Fibroblast of villous mesenchyme (primary cell): ENCODE measurements around the gene PIGS. TPM values are rescaled to one million over a fixed set of nuclear protein-coding genes. Genes with fewer than 3 reads are reported as not detected.

Experiments used
- DNase-seq: peaks from one replicate; pipeline ENCODE4 v3.0.0-alpha.2; 2010; ENCODE audit warnings: low read depth
- H3K4me3 ChIP-seq: 2 replicates; pipeline ENCODE4 v1.5.1; 2011; ENCODE audit warnings: low read depth, mild to moderate bottlenecking, low read length
- total RNA-seq: library from RNA; depleted of rRNA; stranded (reverse); fragments of >200 nt; gene quantifications from 2 replicates; pipeline ENCODE4 v1.2.3, GENCODE V29; 2012
- TF ChIP-seq, protein P1 (sequence below): IDR thresholded peaks from 2 replicates; pipeline ENCODE4 v1.5.1; 2012; ENCODE audit warnings: low read depth, mild to moderate bottlenecking, low read length; ENCODE audit not compliant: insufficient read depth

The PIGS gene
- total RNA-seq, 1 donor, result 52.7 TPM

DNA sequence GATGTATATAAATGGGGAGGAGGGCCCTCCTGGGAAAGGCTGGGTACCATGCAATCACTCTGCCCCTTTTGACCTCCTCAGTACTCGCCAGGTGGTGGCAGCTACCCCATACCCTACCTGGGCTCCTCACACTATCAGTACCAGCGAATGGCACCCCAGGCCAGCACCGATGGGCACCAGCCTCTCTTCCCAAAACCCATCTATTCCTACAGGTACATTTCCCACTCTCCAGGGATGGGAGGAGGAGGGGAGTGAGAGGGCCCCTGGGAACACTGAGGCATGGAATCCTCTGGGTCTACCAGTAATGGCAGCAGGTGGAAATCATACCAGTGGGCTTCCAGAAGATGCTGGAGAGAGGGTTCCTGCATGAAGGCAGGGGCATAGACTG, 42.3 kb downstream of the PIGS start:
- no peak for DNase-seq
- no peak overlapping the region for H3K4me3 ChIP-seq
- TF ChIP-seq, protein P1, sequence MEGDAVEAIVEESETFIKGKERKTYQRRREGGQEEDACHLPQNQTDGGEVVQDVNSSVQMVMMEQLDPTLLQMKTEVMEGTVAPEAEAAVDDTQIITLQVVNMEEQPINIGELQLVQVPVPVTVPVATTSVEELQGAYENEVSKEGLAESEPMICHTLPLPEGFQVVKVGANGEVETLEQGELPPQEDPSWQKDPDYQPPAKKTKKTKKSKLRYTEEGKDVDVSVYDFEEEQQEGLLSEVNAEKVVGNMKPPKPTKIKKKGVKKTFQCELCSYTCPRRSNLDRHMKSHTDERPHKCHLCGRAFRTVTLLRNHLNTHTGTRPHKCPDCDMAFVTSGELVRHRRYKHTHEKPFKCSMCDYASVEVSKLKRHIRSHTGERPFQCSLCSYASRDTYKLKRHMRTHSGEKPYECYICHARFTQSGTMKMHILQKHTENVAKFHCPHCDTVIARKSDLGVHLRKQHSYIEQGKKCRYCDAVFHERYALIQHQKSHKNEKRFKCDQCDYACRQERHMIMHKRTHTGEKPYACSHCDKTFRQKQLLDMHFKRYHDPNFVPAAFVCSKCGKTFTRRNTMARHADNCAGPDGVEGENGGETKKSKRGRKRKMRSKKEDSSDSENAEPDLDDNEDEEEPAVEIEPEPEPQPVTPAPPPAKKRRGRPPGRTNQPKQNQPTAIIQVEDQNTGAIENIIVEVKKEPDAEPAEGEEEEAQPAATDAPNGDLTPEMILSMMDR, result no peak

DNA sequence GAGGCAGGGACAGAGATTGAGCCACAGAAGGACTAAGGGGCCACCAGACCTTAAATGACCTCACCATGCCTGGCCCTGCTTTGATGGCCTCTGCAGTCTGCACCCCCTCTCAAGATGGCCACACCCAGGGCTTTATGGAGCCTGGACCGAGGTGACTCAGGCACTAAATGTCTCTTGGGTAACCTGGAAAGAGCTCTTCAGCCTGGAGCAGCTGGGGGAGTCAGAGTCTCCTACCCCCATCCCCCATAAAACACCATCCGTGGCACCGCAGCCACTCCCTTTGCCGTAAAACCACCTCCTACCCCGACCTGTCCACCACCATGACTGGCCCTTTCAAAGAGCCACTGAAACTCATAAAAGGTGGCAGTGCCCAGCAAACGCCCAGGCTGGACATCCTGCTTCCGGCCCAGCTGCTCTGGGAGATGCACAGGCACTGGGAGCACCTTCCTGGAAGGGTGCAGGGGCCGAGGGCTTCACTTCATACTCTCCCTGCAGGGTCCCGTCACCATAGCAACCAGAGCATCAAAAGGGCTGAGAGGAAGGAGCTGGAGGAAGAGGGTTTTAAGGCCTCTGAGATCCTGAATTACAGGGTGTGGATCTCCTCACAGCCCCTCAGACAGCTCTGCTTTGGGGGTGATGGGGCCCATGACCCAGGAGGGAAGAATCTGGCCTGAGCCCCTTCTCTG, 42.9 kb downstream of the PIGS start:
- H3K4me3 ChIP-seq, result no peak overlapping the region
- DNase-seq, result peak; percentile 27
- TF ChIP-seq, protein P1, result no peak

DNA sequence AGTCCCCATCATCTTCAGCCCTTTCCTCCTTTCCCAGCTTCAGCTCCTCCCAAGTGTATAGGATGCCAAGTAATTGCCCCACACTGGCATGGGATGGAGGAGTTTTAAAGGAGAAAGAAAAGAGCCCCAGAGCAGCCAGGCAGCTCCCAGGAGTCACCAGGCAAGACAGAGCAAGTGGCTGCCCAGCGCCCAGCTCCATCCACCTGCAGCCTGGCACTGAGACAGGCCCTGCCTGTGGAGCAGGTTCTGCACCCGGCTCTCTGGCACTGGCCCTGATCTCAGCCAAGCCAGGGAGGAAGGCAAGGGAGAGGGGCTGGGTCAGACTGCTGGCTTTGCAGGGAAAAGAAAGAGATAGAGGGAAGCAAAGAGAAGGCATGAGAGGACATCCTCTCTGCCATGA, 43.5 kb downstream of the PIGS start:
- no peak for DNase-seq
- TF ChIP-seq, protein P1, result no peak

DNA sequence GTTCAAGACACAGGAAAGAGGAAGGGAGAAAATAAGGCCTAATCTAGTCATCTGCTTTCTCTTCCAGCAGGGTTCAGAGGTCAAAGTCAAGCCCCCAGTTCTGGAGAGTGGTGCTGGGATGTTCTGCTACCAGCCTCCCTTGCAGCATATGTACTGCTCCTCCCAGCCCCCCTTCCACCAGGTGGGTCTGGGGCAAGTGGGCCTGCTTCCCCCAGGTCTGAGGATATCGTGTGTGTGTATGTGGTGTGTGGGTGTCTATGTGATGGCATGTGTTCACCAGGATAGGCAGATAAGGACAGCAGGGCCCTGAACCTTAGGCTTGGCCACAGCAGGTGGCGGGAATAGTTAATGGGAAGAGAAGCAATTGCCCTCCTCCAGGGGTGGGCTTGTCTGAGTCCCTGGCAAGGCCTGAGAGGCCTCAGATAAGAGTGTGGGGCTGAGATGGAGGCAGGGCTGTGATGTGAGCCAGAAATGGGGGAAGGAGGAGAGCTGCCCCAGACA, 44.1 kb downstream of the PIGS start:
- TF ChIP-seq, protein P1, result no peak
- no peak overlapping the region for H3K4me3 ChIP-seq
- DNase-seq, result no peak

More for the DNA sequence above, 43.5 kb downstream of the PIGS start:
- H3K4me3 ChIP-seq, result no peak overlapping the region

DNA sequence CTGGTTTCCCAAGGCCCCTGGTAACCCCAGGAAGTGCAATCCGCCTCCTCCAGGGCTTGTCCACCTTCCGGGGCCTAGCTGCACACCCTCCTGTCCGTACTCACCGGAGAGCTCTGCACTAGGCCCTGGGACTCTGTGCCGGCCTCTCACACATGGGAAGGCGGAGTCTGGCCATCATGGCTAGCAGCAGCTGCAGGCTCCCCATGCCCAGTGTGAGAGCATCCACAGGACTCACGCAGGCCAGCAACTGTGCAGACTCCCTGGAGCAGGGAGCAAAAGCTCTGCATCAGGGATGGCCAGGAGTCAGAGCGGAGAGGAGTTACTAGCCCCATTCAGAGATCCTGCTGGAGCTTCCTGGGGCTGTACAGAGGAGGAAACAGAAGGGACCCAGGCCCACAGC, 44.9 kb downstream of the PIGS start:
- TF ChIP-seq, protein P1, result no peak
- no peak for DNase-seq
- no peak overlapping the region for H3K4me3 ChIP-seq

DNA sequence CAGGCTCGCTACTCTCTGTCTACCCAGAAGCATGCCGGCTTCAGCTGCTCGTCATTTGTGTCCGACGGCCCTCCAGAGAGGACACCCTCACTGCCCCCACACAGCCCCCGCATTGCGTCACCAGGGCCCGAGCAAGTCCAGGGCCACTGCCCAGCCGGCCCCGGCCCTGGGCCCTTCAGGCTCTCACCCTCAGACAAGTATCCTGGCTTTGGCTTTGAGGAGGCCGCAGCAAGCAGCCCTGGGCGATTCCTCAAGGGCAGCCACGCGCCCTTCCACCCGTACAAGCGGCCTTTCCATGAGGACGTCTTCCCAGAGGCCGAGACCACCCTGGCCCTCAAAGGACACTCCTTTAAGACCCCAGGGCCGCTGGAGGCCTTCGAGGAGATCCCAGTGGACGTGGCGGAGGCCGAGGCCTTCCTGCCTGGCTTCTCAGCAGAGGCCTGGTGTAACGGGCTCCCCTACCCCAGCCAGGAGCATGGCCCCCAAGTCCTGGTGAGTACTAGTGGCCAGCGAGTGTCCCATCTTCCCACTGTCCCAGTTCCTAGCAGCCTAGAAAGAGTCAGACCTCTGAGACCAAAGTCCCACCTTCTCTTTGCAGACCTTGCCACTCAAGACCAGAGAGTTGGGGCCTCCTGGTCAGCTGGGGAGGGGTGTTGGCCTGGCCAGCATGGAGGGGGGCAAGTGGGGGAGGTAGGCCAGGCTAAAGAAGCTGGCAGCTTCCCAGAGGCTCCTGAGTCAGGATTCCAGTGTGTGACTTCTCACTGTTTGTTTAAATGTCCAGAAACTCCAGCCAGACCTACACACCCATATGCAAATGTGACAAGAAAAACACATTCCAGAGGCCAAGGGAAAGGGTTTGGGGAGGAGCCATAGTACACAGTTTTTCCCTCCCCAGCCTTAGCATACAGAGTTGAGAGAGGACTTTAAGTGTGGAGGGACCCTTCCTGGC, 46.6 kb downstream of the PIGS start:
- no peak overlapping the region for H3K4me3 ChIP-seq
- DNase-seq, result peak; percentile 49
- TF ChIP-seq, protein P1, result no peak
